Psoas muscle (tissue), 8 donors: ENCODE results near the gene KNDC1. TPM values are rescaled to one million over a fixed set of nuclear protein-coding genes. Genes with fewer than 3 reads are reported as not detected.

Experiments used
- ATAC-seq, 4 donors: fragments of 200-7000 bp; cut with Tn5 transposase; one replicate each; pipeline ENCODE4 v1.9.1; 2020; ENCODE audit warnings: moderate library complexity in 3 of 4, mild to moderate bottlenecking in 2 of 4
- DNase-seq, 2 donors: peaks; one replicate each; pipeline ENCODE4 v3.0.0-alpha.2; 2020
- H3K27ac ChIP-seq: fragments of 200-600 bp; one replicate; pipeline ENCODE4 v1.8.0; 2022
- H3K27me3 ChIP-seq, 3 donors: fragments of 200-600 bp in 1 of 3; one replicate each; pipeline versions ENCODE4 v1.6.1 to v1.8.0; 2013 to 2022; ENCODE audit warnings: low read length in 2 of 3, mild to moderate bottlenecking in 2 of 3, moderate library complexity in 1 of 3; ENCODE audit not compliant: insufficient read depth in 3 of 3
- H3K36me3 ChIP-seq, 2 donors: fragments of 200-600 bp in 1 of 2; one replicate each; pipeline versions ENCODE4 v1.6.1 to v1.8.0; 2013 to 2022; ENCODE audit warnings: low read depth in 1 of 2, mild to moderate bottlenecking in 1 of 2, moderate library complexity in 1 of 2; ENCODE audit not compliant: insufficient read depth in 1 of 2
- H3K4me1 ChIP-seq: fragments of 200-600 bp; one replicate; pipeline ENCODE4 v1.8.0; 2022
- H3K4me3 ChIP-seq: fragments of 200-600 bp; one replicate; pipeline ENCODE4 v1.8.0; 2022; ENCODE audit warnings: mild to moderate bottlenecking
- H3K9me3 ChIP-seq: fragments of 200-600 bp; one replicate; pipeline ENCODE4 v1.8.0; 2022
- CTCF ChIP-seq: fragments of 200-600 bp; IDR thresholded peaks from one replicate; pipeline ENCODE4 v1.8.0; 2022; ENCODE audit warnings: antibody characterized with exemption
- WGBS, 3 donors: extraction: QIAGEN DNeasy Blood & Tissue Kit; methylation state at CpG; one replicate each; pipeline versions ENCODE4 v1.1.6 to v1.1.7; 2013; 5-methylcytosine and 5-hydroxymethylcytosine counted together
- intact Hi-C, 2 donors: fragments of 100-400 bp; cut with DNase I; formaldehyde crosslinking; loops; one replicate each; pipeline versions ENCODE4 v1.11.0 to v1.14.2; 2022
- polyA plus RNA-seq, 3 donors: library from polyadenylated mRNA; stranded (reverse); fragments of 200-250 nt; gene quantifications; one replicate each; pipeline ENCODE4 v1.2.3, GENCODE V29; 2013
- total RNA-seq, 4 donors: library from RNA; stranded (reverse); fragmentation: NEBNext Ultra II Directional in 2 of 4; extraction: Animal tissue kit (Norgen Biotek cat#: 25700) in 2 of 4; gene quantifications; one replicate each; pipeline versions ENCODE4 v1.2.1 to v1.2.4, GENCODE V29; 2021 to 2023
- donor health status: healthy with polysubstance abuse.
- donor health status: DM: no; HTN: no; CAD: no; lungs with moderate emphysema.
- donor health status: Bipolar disorder and iron deficiency.
- donor health status: healthy.
- donor health status: DM: yes; HTN: yes; CAD: no.
- donor health status: DM: no; HTN: no; CAD: no.
- donor health status: DM: no; HTN: no; CAD: no.
- donor health status: DM: yes; HTN: yes; CAD: no.

The KNDC1 gene
- total and polyA plus RNA-seq, 7 donors, result under 0.01 to 0.10 (median 0.01) TPM; not detected in 4

GRCh38 chr10:133245439-133246235 is 85.6 kb downstream of the KNDC1 start:
- no peaks in the 10 kb centered on the region for H3K9me3 ChIP-seq
- no peak overlapping the region for H3K27ac ChIP-seq
- no peak for TF ChIP-seq CTCF
- WGBS, 3 donors, result 45 to 60% (median 46%) methylated on average over 27 to 33 of the region's 33 CpGs
- ATAC-seq, result no peak
- H3K4me3 ChIP-seq, result no peak overlapping the region
- H3K27me3 ChIP-seq, result peaks cover 0 to 86% (median 33%) of the 10 kb centered on the region in 3 donors
- no peaks in the 10 kb centered on the region for H3K4me1 ChIP-seq
- H3K36me3 ChIP-seq, result no peaks in the 10 kb centered on the region
- intact Hi-C loops, result no loop called here
- no peak for DNase-seq

DNA sequence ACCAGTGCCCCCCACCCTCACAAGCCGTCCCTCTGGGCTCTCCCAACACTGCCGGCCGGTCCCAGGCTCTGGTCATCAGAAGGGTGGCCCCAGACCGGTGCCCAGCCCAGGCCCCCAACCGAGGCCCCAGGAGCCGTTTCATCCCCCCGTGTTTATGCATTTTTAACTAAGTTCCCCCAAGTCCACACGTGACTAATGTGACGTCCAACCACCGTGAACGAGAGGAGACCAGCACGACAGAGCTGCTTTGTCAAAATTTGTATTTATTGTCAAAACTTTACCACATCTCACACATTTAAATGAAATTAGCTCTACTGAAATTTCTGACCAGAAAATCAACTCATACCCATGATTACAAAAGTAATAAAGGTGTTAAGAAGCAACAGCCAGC is 86.2 kb downstream of the KNDC1 start:
- H3K4me3 ChIP-seq, result no peak overlapping the region
- H3K4me1 ChIP-seq, result no peaks in the 10 kb centered on the region
- H3K27me3 ChIP-seq, result peaks cover 0 to 81% (median 33%) of the 10 kb centered on the region in 3 donors
- DNase-seq (no peak), ATAC-seq (no peak)
- no peak overlapping the region for H3K27ac ChIP-seq
- no peaks in the 10 kb centered on the region for H3K36me3 ChIP-seq
- WGBS, 3 donors, result 37 to 51% (median 39%) methylated on average over 12 of the region's 12 CpGs
- intact Hi-C loops, result no loop called here
- no peak for TF ChIP-seq CTCF
- no peaks in the 10 kb centered on the region for H3K9me3 ChIP-seq

GRCh38 chr10:133247681-133248333 is 87.8 kb downstream of the KNDC1 start:
- no peak for DNase-seq
- Histone ChIP-seq H3K9me3 (no peaks in the 10 kb centered on the region), H3K4me3 (no peak overlapping the region), H3K36me3 (no peaks in the 10 kb centered on the region), H3K27me3 (peaks cover 0 to 69% (median 23%) of the 10 kb centered on the region in 3 donors), H3K4me1 (no peaks in the 10 kb centered on the region), H3K27ac (no peak overlapping the region)
- ATAC-seq, result no peak
- TF ChIP-seq CTCF, result no peak
- WGBS, 3 donors, result 72 to 82% (median 76%) methylated on average over 30 to 36 of the region's 36 CpGs
- intact Hi-C loops, result no loop called here

GRCh38 chr10:133248334-133248715 is 88.3 kb downstream of the KNDC1 start:
- TF ChIP-seq CTCF, result no peak
- Histone ChIP-seq H3K27ac (no peak overlapping the region), H3K9me3 (no peaks in the 10 kb centered on the region), H3K36me3 (no peaks in the 10 kb centered on the region), H3K4me3 (no peak overlapping the region), H3K27me3 (peaks cover 0 to 64% (median 21%) of the 10 kb centered on the region in 3 donors), H3K4me1 (no peaks in the 10 kb centered on the region)
- no peak for DNase-seq
- 75 to 80% (median 76%) methylated on average over 12 of the region's 12 CpGs for WGBS, 3 donors
- no peak for ATAC-seq
- intact Hi-C loops, result no loop called here
